B cell (primary cell): ENCODE data around the gene ETV3.

Experiments used
- EZH2 ChIP-seq: IDR thresholded peaks from 2 replicates; pipeline ENCODE4 v1.6.1; 2012; ENCODE audit warnings: borderline replicate concordance, low read depth, mild to moderate bottlenecking, moderate library complexity, low read length; ENCODE audit not compliant: insufficient read depth, poor library complexity, severe bottlenecking
- TF ChIP-seq, protein P1 (sequence below): fragments of 200-600 bp; IDR thresholded peaks from one replicate; pipeline ENCODE4 v1.8.0; 2022; ENCODE audit warnings: antibody characterized with exemption, mild to moderate bottlenecking

GRCh38 chr1:157115429-157115838 lies 22.8 kb downstream of the ETV3 start:
- no peak for TF ChIP-seq EZH2
- TF ChIP-seq, protein P1, sequence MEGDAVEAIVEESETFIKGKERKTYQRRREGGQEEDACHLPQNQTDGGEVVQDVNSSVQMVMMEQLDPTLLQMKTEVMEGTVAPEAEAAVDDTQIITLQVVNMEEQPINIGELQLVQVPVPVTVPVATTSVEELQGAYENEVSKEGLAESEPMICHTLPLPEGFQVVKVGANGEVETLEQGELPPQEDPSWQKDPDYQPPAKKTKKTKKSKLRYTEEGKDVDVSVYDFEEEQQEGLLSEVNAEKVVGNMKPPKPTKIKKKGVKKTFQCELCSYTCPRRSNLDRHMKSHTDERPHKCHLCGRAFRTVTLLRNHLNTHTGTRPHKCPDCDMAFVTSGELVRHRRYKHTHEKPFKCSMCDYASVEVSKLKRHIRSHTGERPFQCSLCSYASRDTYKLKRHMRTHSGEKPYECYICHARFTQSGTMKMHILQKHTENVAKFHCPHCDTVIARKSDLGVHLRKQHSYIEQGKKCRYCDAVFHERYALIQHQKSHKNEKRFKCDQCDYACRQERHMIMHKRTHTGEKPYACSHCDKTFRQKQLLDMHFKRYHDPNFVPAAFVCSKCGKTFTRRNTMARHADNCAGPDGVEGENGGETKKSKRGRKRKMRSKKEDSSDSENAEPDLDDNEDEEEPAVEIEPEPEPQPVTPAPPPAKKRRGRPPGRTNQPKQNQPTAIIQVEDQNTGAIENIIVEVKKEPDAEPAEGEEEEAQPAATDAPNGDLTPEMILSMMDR, result no peak
